Stimulated activated CD8-positive, alpha-beta memory T cell treated with anti-CD3 and anti-CD28 coated beads, Interleukin-15, amount 100 ng/mL, for 1 hour (primary cell): ENCODE measurements around the gene CCDC88B.

Experiments used
- DNase-seq: peaks from one replicate; pipeline ENCODE4 v3.0.0-alpha.2; 2020; ENCODE audit warnings: low read depth

CCDC88B gene

GRCh38 chr11:64343767-64344559 is 4.0 kb downstream of the CCDC88B start:
- no peak for DNase-seq

GRCh38 chr11:64344787-64345186 is 4.8 kb downstream of the CCDC88B start:
- no peak for DNase-seq

GRCh38 chr11:64347193-64347867 is 7.3 kb downstream of the CCDC88B start:
- no peak for DNase-seq

GRCh38 chr11:64348383-64349024 is 8.5 kb downstream of the CCDC88B start:
- no peak for DNase-seq

- DNase-seq: no peak
These were observed 9.0 kb downstream of the CCDC88B start for GRCh38 chr11:64349025-64349387.

GRCh38 chr11:64349404-64349803 is 9.4 kb downstream of the CCDC88B start:
- no peak for DNase-seq

GRCh38 chr11:64351136-64351631 is 11.2 kb downstream of the CCDC88B start:
- no peak for DNase-seq

GRCh38 chr11:64352099-64352994 is 12.3 kb downstream of the CCDC88B start:
- DNase-seq: no peak

- DNase-seq: no peak
These were observed 13.2 kb downstream of the CCDC88B start for GRCh38 chr11:64352995-64353714.

- no peak for DNase-seq
These were observed 13.9 kb downstream of the CCDC88B start for GRCh38 chr11:64353715-64354506.

GRCh38 chr11:64355078-64355940 is 15.3 kb downstream of the CCDC88B start:
- DNase-seq: no peak

- no peak for DNase-seq
These were observed 16.8 kb downstream of the CCDC88B start for GRCh38 chr11:64356498-64357411.

GRCh38 chr11:64357446-64357845 is 17.4 kb downstream of the CCDC88B start:
- no peak for DNase-seq

GRCh38 chr11:64357904-64358535 is 18.0 kb downstream of the CCDC88B start:
- no peak for DNase-seq

GRCh38 chr11:64358536-64358906 is 18.5 kb downstream of the CCDC88B start:
- no peak for DNase-seq

- no peak for DNase-seq
These were observed 19.1 kb downstream of the CCDC88B start, which contains the start of gene RPS6KA4 for GRCh38 chr11:64358907-64359711. RPS6KA4 (plus strand) TSS chr11:64359162; CDS start chr11:64359236, 74 bp downstream.
